Measurements from ENCODE around the gene ALX4. TPM values are rescaled to one million over a fixed set of nuclear protein-coding genes. Genes with fewer than 3 reads are reported as not detected.

ALX4 gene
- total and polyA plus RNA-seq, 2 donors (not counting 3 experiments of a cell fraction or from before 2014, with no cell fraction given) = not detected

- no peaks in the 10 kb centered on the region for H3K79me2 ChIP-seq (ENCODE audit: control insufficient read depth, insufficient read depth, low read length)
- no peaks in the 10 kb centered on the region for H3K9me1 ChIP-seq (replicated peaks; ENCODE audit: control insufficient read depth, extremely low read depth, insufficient read depth, low read length)
- DNase-seq (ENCODE audit: low read depth, low spot score) (no peak), FAIRE-seq (no peak)
- H3K36me3 ChIP-seq (ENCODE audit: control insufficient read depth in 2 of 2, extremely low read depth in 1 of 2, insufficient read depth in 2 of 2, low read length in 2 of 2) = no peaks in the 10 kb centered on the region
- POLR2A ChIA-PET = no interaction called here
- dilution Hi-C loops (cut with MboI; ENCODE audit: extremely low pct_ligation_motif_present, low sequenced_read_pairs) = no loop called here
- TF ChIP-seq CTCF (IDR thresholded peaks at IDR 0.05; ENCODE audit: extremely low read depth in 1 of 2, insufficient read depth in 1 of 2, low read depth in 1 of 2, low read length in 2 of 2) (no peak), POLR2AphosphoS5 (IDR thresholded peaks at IDR 0.05; ENCODE audit: insufficient read depth, low read depth, low read length) (no peak), MAX (IDR thresholded peaks at IDR 0.05; ENCODE audit: insufficient read depth, insufficient read length) (no peak), FOS (IDR thresholded peaks at IDR 0.05; ENCODE audit: borderline replicate concordance, insufficient read depth, low read length) (no peak), POLR2A (IDR thresholded peaks at IDR 0.05; ENCODE audit: low read depth, low read length) (no peak), GATA2 (IDR thresholded peaks at IDR 0.05; ENCODE audit: insufficient read depth, insufficient read length, low read depth, low read length) (no peak), EZH2 (IDR thresholded peaks at IDR 0.05; ENCODE audit: borderline replicate concordance, low read depth, low read length, severe bottlenecking) (no peak), JUN (IDR thresholded peaks at IDR 0.05; ENCODE audit: borderline replicate concordance, insufficient read depth, insufficient read length, low read depth) (no peak), MYC (IDR thresholded peaks at IDR 0.05; ENCODE audit: low read depth, low read length) (no peak)
- BruUV-seq (replicated peaks) = no TSS peak
- CTCF ChIA-PET = interaction anchor here (0.7 to 2.9 kb wide), 4 partner anchors 17 to 173 kb away, joined by 3 to 20 read pairs (median 8); partner anchors contain the start of gene EXT2
- H3K27ac ChIP-seq (ENCODE audit: insufficient read depth, low read depth, low read length) = no peak overlapping the region
- H2AFZ ChIP-seq (ENCODE audit: low read depth, low read length) = no peak overlapping the region
- H3K4me2 ChIP-seq (ENCODE audit: insufficient read depth, low read length) = no peak overlapping the region
- H3K9ac ChIP-seq (replicated peaks; ENCODE audit: extremely low read depth, insufficient read depth, low read length) = no peak overlapping the region
- peaks cover 20% of the 10 kb centered on the region for H3K4me1 ChIP-seq (ENCODE audit: control insufficient read depth, extremely low read depth, insufficient read depth, low read length)
- H3K4me3 ChIP-seq (replicated peaks in 1 of 3; ENCODE audit: insufficient read depth in 1 of 3, low read depth in 1 of 3, low read length in 3 of 3) = no peak overlapping the region
- H4K20me1 ChIP-seq (replicated peaks; ENCODE audit: control insufficient read depth, extremely low read depth, insufficient read depth, low read length) = no peaks in the 10 kb centered on the region
- no peaks in the 10 kb centered on the region for H3K27me3 ChIP-seq (ENCODE audit: control insufficient read depth in 2 of 2, insufficient read depth in 2 of 2, low read length in 2 of 2)
- intact Hi-C loops (cut with micrococcal nuclease) = no loop called here
- H3K9me3 ChIP-seq (replicated peaks; ENCODE audit: control insufficient read depth, insufficient read depth, low read length) = no peaks in the 10 kb centered on the region
These were observed 41.3 kb downstream of the ALX4 start for GRCh38 chr11:44268614-44269080.

All from endothelial cell of umbilical vein (primary cell).